IMR-90 (cell line): ENCODE measurements around the gene CYP46A1. TPM values are rescaled to one million over a fixed set of nuclear protein-coding genes. Genes with fewer than 3 reads are reported as not detected.

Experiments
- ATAC-seq: fragments of 200-7000 bp; cut with Tn5 transposase; 2 replicates; pipeline ENCODE4 v1.9.1; 2020; ENCODE audit warnings: low read depth, mild to moderate bottlenecking, moderate library complexity
- BruUV-seq: library from RNA; stranded (reverse); fragments of 400-500 nt; replicated peaks from 2 replicates; lab custom pipeline; 2021; lab: Mats Ljungman, UMichigan
- CTCF ChIA-PET: fragments of 300-600 bp; formaldehyde crosslinking; extraction: SDS; loops from one replicate; lab custom pipeline; 2021; ENCODE audit warnings: antibody characterized with exemption; lab: Yijun Ruan, JAX
- POLR2A ChIA-PET: fragments of 300-600 bp; sonication (Branson Sonifier 250); formaldehyde crosslinking; loops from one replicate; lab custom pipeline; 2022; ENCODE audit warnings: antibody characterized with exemption; ENCODE audit not compliant: unreplicated experiment; lab: Charles Lee
- DNase-seq: peaks from one replicate; pipeline ENCODE4 v3.0.0; 2013
- H2AFZ ChIP-seq: replicated peaks from 2 replicates; pipeline ENCODE3; 2013; ENCODE audit warnings: low read length, mild to moderate bottlenecking; ENCODE audit not compliant: poor library complexity
- H2AK5ac ChIP-seq: 2 replicates; pipeline ENCODE4 v1.6.1; 2013; ENCODE audit warnings: low read depth, low read length, inconsistent platforms
- H2AK9ac ChIP-seq: replicated peaks from 2 replicates; pipeline ENCODE3; 2013; ENCODE audit warnings: mild to moderate bottlenecking, low read depth, low read length, moderate library complexity; ENCODE audit not compliant: poor library complexity
- H2BK120ac ChIP-seq: 2 replicates; pipeline ENCODE4 v1.6.1; 2013; ENCODE audit warnings: low read depth, low read length, inconsistent platforms
- H2BK15ac ChIP-seq: 3 replicates; pipeline ENCODE4 v1.6.1; 2013; ENCODE audit warnings: low read depth, low read length, inconsistent platforms
- H2BK20ac ChIP-seq: 2 replicates; pipeline ENCODE4 v1.6.1; 2013; ENCODE audit warnings: low read depth, mild to moderate bottlenecking, inconsistent platforms, low read length, moderate library complexity
- H2BK5ac ChIP-seq: 2 replicates; pipeline ENCODE4 v1.6.1; 2013; ENCODE audit warnings: mild to moderate bottlenecking, low read depth, low read length, inconsistent platforms; ENCODE audit not compliant: poor library complexity, severe bottlenecking
- H3K14ac ChIP-seq: replicated peaks from 2 replicates; pipeline ENCODE4 v1.6.1; 2013; ENCODE audit warnings: low read depth, low read length, inconsistent platforms
- H3K18ac ChIP-seq: 2 replicates; pipeline ENCODE4 v1.6.1; 2013; ENCODE audit warnings: low read depth, low read length, control low read depth
- H3K23ac ChIP-seq: 2 replicates; pipeline ENCODE4 v1.6.1; 2013; ENCODE audit warnings: low read depth, low read length, inconsistent platforms
- H3K27ac ChIP-seq: 2 replicates; pipeline ENCODE4 v1.5.1; 2013; ENCODE audit warnings: mild to moderate bottlenecking, control low read depth, low read length; ENCODE audit not compliant: insufficient read depth
- H3K27me3 ChIP-seq: 2 replicates; pipeline ENCODE4 v1.6.1; 2013; ENCODE audit warnings: low read length; ENCODE audit not compliant: control insufficient read depth, insufficient read depth
- H3K36me3 ChIP-seq: 2 replicates; pipeline ENCODE4 v1.6.1; 2013; ENCODE audit warnings: low read length, mixed read lengths; ENCODE audit not compliant: control insufficient read depth, insufficient read depth
- H3K4ac ChIP-seq: 2 replicates; pipeline ENCODE4 v1.6.1; 2013; ENCODE audit warnings: low read depth, low read length, inconsistent platforms
- H3K4me1 ChIP-seq: 2 replicates; pipeline ENCODE4 v1.6.1; 2013; ENCODE audit warnings: low read length, mixed read lengths; ENCODE audit not compliant: control insufficient read depth, insufficient read depth
- H3K4me2 ChIP-seq: 2 replicates; pipeline ENCODE4 v1.6.1; 2013; ENCODE audit warnings: low read depth, mild to moderate bottlenecking, control low read depth, low read length, moderate library complexity
- H3K4me3 ChIP-seq: 2 replicates; pipeline ENCODE4 v1.5.1; 2013; ENCODE audit warnings: low read depth, mild to moderate bottlenecking, control low read depth, low read length, moderate library complexity; ENCODE audit not compliant: insufficient read depth
- H3K56ac ChIP-seq: 2 replicates; pipeline ENCODE4 v1.6.1; 2013; ENCODE audit warnings: low read length, inconsistent platforms; ENCODE audit not compliant: insufficient read depth; ENCODE audit errors: extremely low read depth
- H3K79me1 ChIP-seq, 2 experiments: 2 replicates each; pipeline ENCODE4 v1.6.1; 2013; ENCODE audit warnings: low read length in 2 of 2, inconsistent platforms in 1 of 2, low read depth in 1 of 2
- H3K9ac ChIP-seq: 2 replicates; pipeline ENCODE4 v1.6.1; 2013; ENCODE audit warnings: low read depth, low read length, control low read depth
- H3K9me1 ChIP-seq: 2 replicates; pipeline ENCODE4 v1.6.1; 2013; ENCODE audit warnings: low read length, inconsistent platforms; ENCODE audit not compliant: insufficient read depth
- H3K9me3 ChIP-seq: 2 replicates; pipeline ENCODE4 v1.6.1; 2013; ENCODE audit warnings: low read length; ENCODE audit not compliant: control insufficient read depth, insufficient read depth
- H4K20me1 ChIP-seq: 2 replicates; pipeline ENCODE4 v1.6.1; 2013; ENCODE audit warnings: low read length, inconsistent platforms; ENCODE audit not compliant: insufficient read depth
- H4K5ac ChIP-seq: 2 replicates; pipeline ENCODE4 v1.6.1; 2013; ENCODE audit warnings: mild to moderate bottlenecking, low read depth, low read length, control low read depth
- H4K8ac ChIP-seq, 2 experiments: 2 replicates each; pipeline ENCODE4 v1.6.1; 2013; ENCODE audit warnings: low read depth in 2 of 2, low read length in 2 of 2, control low read depth in 1 of 2, inconsistent platforms in 1 of 2
- H4K91ac ChIP-seq: 2 replicates; pipeline ENCODE4 v1.6.1; 2013; ENCODE audit warnings: low read depth, low read length, inconsistent platforms; ENCODE audit not compliant: insufficient read depth
- CEBPB ChIP-seq: IDR thresholded peaks from 2 replicates; pipeline ENCODE4 v1.6.1; 2012; ENCODE audit warnings: low read depth, low read length, improper control_type of control experiment
- ELK1 ChIP-seq: fragments of 150-350 bp; IDR thresholded peaks from 2 replicates; pipeline ENCODE4 v1.6.1; 2016; ENCODE audit warnings: low read depth, mild to moderate bottlenecking, low read length, moderate library complexity, borderline replicate concordance
- FOS ChIP-seq: fragments of 150-350 bp; IDR thresholded peaks from 2 replicates; pipeline ENCODE4 v1.6.1; 2016; ENCODE audit warnings: low read depth, low read length
- MAFK ChIP-seq: IDR thresholded peaks from 2 replicates; pipeline ENCODE4 v1.6.1; 2012; ENCODE audit warnings: low read depth, low read length, improper control_type of control experiment
- MAZ ChIP-seq: IDR thresholded peaks from 2 replicates; pipeline ENCODE4 v1.6.1; 2012; ENCODE audit warnings: low read depth, mild to moderate bottlenecking, low read length, improper control_type of control experiment, moderate library complexity, borderline replicate concordance
- MXI1 ChIP-seq: IDR thresholded peaks from 2 replicates; pipeline ENCODE4 v1.6.1; 2012; ENCODE audit warnings: low read depth, mild to moderate bottlenecking, low read length, moderate library complexity, borderline replicate concordance
- WGBS, 2 experiments: methylation state at CpG; one replicate each; pipeline versions ENCODE4 v1.1.5 to v1.1.7; 2013; ENCODE audit warnings: missing lambda C conversion rate in 2 of 2; ENCODE audit not compliant: insufficient read length in 1 of 2; ENCODE audit errors: extremely low coverage in 2 of 2; 5-methylcytosine and 5-hydroxymethylcytosine counted together
- dilution Hi-C: fragments of 300-500 bp; cut with HindIII; formaldehyde crosslinking; loops from one replicate; pipeline ENCODE4 v1.14.3; 2018; ENCODE audit warnings: low sequenced_read_pairs; ENCODE audit not compliant: unreplicated experiment
- in situ Hi-C: fragments of 300-500 bp; cut with MboI; formaldehyde crosslinking; loops from 3 replicates; pipeline ENCODE4 v1.14.3; 2019; ENCODE audit warnings: low sequenced_read_pairs, inconsistent platforms, mixed read lengths
- intact Hi-C: fragments of 100-400 bp; cut with micrococcal nuclease; formaldehyde crosslinking; loops from 2 replicates; pipeline ENCODE4 v1.10.0; 2022
- polyA plus RNA-seq, 3 experiments: library from polyadenylated mRNA; depleted of rRNA; stranded (reverse); fragments of >200 nt; gene quantifications; 2 replicates each; pipeline ENCODE4 v1.2.3, GENCODE V29; 2012; ENCODE audit warnings: low replicate concordance in 1 of 3
- total RNA-seq: library from RNA; depleted of rRNA; stranded (reverse); fragments of >200 nt; gene quantifications from 2 replicates; pipeline ENCODE4 v1.2.3, GENCODE V29; 2012

Gene CYP46A1
- total and polyA plus RNA-seq, 2 of the 4 experiments (the other 2 are of a cell fraction): 0.18 to 0.31 TPM

GRCh38 chr14:99750746-99751450, 66.8 kb downstream of the CYP46A1 start:
- Histone ChIP-seq H4K91ac (peak overlapping the region; percentile 95), H3K4me2 (no peak overlapping the region), H2BK15ac (peak overlapping the region; percentile 81; the same call in 2 of the 3 replicates), H3K23ac (peak overlapping the region; percentile 88), H2BK120ac (peak overlapping the region; percentile 98), H2AK9ac (peak overlapping the region; percentile 19), H3K4me1 (peaks cover 52% of the 10 kb centered on the region), H4K20me1 (0 out of 2 replicates have a peak, but pooled peaks cover under 1% of the 10 kb centered on the region), H3K9me1 (peaks cover 29% of the 10 kb centered on the region), H3K14ac (peak overlapping the region; percentile 89), H2BK20ac (peak overlapping the region; percentile 95), H3K79me1 (peaks cover 0 to 22% of the 10 kb centered on the region in 2 experiments; a peak in 1 of 4 replicates), H3K27me3 (no peaks in the 10 kb centered on the region), H3K9ac (no peak overlapping the region), H3K9me3 (no peaks in the 10 kb centered on the region), H3K56ac (0 out of 2 replicates have a peak overlapping the region, but pooled peaks have one; percentile 7), H2AK5ac (peak overlapping the region; percentile 98), H4K8ac (peak overlapping the region; percentile 38 to 92; a peak in 3 of 4 replicates), H3K4me3 (no peak overlapping the region), H2AFZ (no peak overlapping the region), H3K36me3 (no peaks in the 10 kb centered on the region), H3K18ac (peak overlapping the region; percentile 83), H3K4ac (peak overlapping the region; percentile 96), H2BK5ac (peak overlapping the region; percentile 99), H4K5ac (peak overlapping the region; percentile 70), H3K27ac (no peak overlapping the region; the same call in 1 of the 2 replicates)
- CTCF ChIA-PET: interaction anchor here (0.5 kb wide), 1 partner anchor 43 kb away, joined by 3 read pairs; no protein-coding TSS in a partner anchor
- no peak for TF ChIP-seq MAZ
- TF ChIP-seq CEBPB: no peak
- TF ChIP-seq MAFK: no peak
- TF ChIP-seq FOS: no peak
- no peak for TF ChIP-seq MXI1
- no peak for TF ChIP-seq ELK1
- in situ Hi-C loops: no loop called here
- dilution Hi-C loops: no loop called here
- POLR2A ChIA-PET: no interaction called here
- no peak for ATAC-seq
- WGBS, 2 experiments: 93% methylated on average over 2 of the region's 11 CpGs; no CpG with 5 or more reads in 1 of the 2 experiments
- BruUV-seq: no TSS peak
- DNase-seq: no peak
- intact Hi-C loops: no loop called here
